Right cardiac atrium (tissue), 5 donors: ENCODE results near the gene EFHB. TPM values are rescaled to one million over a fixed set of nuclear protein-coding genes. Genes with fewer than 3 reads are reported as not detected.
"Not testable (repeated sequence)": the region's sequence is repeated elsewhere in the genome, so short reads cannot be mapped to it uniquely, and the experiment has no call there.

Experiments
- ATAC-seq, 2 donors: fragments of 200-7000 bp; cut with Tn5 transposase; one replicate each; pipeline versions ENCODE4 v1.8.0 to v1.9.1; 2020; ENCODE audit warnings: moderate library complexity in 2 of 2, mild to moderate bottlenecking in 1 of 2
- DNase-seq, 3 donors: peaks; one replicate each; pipeline ENCODE4 v3.0.0-alpha.2; 2020
- H3K27ac ChIP-seq: one replicate; pipeline ENCODE4 v1.5.1; 2013; ENCODE audit warnings: mild to moderate bottlenecking, low read length, control low read depth, moderate library complexity
- H3K27me3 ChIP-seq: one replicate; pipeline ENCODE4 v1.6.1; 2013; ENCODE audit not compliant: control insufficient read depth, insufficient read depth
- H3K4me1 ChIP-seq: one replicate; pipeline ENCODE4 v1.6.1; 2013; ENCODE audit warnings: low read length; ENCODE audit not compliant: control insufficient read depth, insufficient read depth
- H3K4me3 ChIP-seq: one replicate; pipeline ENCODE4 v1.5.1; 2013; ENCODE audit warnings: low read length, control low read depth
- H3K9me3 ChIP-seq: one replicate; pipeline ENCODE4 v1.6.1; 2013; ENCODE audit warnings: low read length; ENCODE audit not compliant: control insufficient read depth
- WGBS: extraction: QIAGEN DNeasy Blood & Tissue Kit; methylation state at CpG from one replicate; pipeline ENCODE4 v1.1.7; 2013; 5-methylcytosine and 5-hydroxymethylcytosine counted together
- intact Hi-C, 4 donors: fragments of 100-400 bp; cut with DNase I; formaldehyde crosslinking; loops; one replicate each; pipeline versions ENCODE4 v1.11.0 to v1.14.0; 2022 to 2023
- polyA plus RNA-seq: library from polyadenylated mRNA; stranded (reverse); fragments of 200-250 nt; gene quantifications from one replicate; pipeline ENCODE4 v1.2.3, GENCODE V29; 2013
- total RNA-seq, 4 donors: library from RNA; stranded (reverse); fragmentation: NEBNext Ultra II Directional; extraction: Animal tissue kit (Norgen Biotek cat#: 25700); gene quantifications; one replicate each; pipeline ENCODE4 v1.2.1, GENCODE V29; 2021
- donor health status: healthy with polysubstance abuse.
- donor health status: DM: no; HTN: yes; CAD: no.
- donor health status: DM: no; HTN: no; CAD: no.
- donor health status: DM: no; HTN: yes; CAD: no; lungs with severe emphysema.
- donor health status: DM: yes; HTN: yes; CAD: no.

The EFHB gene
- total and polyA plus RNA-seq, 5 donors = 0.26 to 2.2 (median 0.96) TPM; not detected in 1

GRCh38 chr3:19931180-19931692, 2.8 kb downstream of the EFHB start:
- Histone ChIP-seq H3K27ac (no peak overlapping the region), H3K4me1 (no peaks in the 10 kb centered on the region)

GRCh38 chr3:19920401-19921080, 13.5 kb downstream of the EFHB start:
- Histone ChIP-seq H3K4me3 (no peak overlapping the region), H3K27ac (no peak overlapping the region), H3K4me1 (no peaks in the 10 kb centered on the region), H3K27me3 (no peaks in the 10 kb centered on the region), H3K9me3 (no peaks in the 10 kb centered on the region)
- 89% methylated on average over 4 of the region's 4 CpGs for WGBS
- intact Hi-C loops = no loop called here
- DNase-seq (no peak), ATAC-seq (no peak)

More at GRCh38 chr3:19931180-19931692, 2.8 kb downstream of the EFHB start:
- Histone ChIP-seq H3K27me3 (no peaks in the 10 kb centered on the region), H3K4me3 (no peak overlapping the region), H3K9me3 (no peaks in the 10 kb centered on the region)
- intact Hi-C loops = no loop called here
- no peak for ATAC-seq
- 55% methylated on average over 2 of the region's 2 CpGs for WGBS
- DNase-seq = no peak

GRCh38 chr3:19917167-19917566, 16.9 kb downstream of the EFHB start:
- no peak for DNase-seq
- Histone ChIP-seq H3K27me3 (no peaks in the 10 kb centered on the region), H3K4me3 (no peak overlapping the region), H3K9me3 (no peaks in the 10 kb centered on the region), H3K27ac (no peak overlapping the region), H3K4me1 (no peaks in the 10 kb centered on the region)
- no peak for ATAC-seq
- WGBS = 100% methylated on average over 1 of the region's 1 CpG
- intact Hi-C loops = no loop called here

GRCh38 chr3:19911452-19911851, 22.6 kb downstream of the EFHB start:
- no peak for ATAC-seq

DNA sequence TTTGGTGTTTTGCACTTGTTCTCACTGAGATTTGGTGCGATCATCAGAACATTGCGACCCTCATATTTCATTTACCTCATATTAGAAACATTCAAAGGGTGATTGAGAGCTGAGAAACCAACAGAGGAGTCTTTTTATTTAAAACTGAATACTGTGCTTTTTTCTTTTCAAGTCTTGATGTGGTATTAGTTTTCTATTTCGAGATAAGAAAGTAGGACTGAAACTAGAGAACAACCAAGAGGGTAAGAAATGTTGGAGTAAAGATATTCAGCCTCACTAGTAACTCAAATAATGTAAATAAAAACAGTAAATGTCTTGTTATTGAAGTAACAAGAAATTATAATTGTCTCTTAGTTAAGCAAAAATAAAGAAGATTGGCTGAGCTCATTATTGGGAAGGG, 26.5 kb downstream of the EFHB start:
- WGBS = 86% methylated on average over 3 of the region's 3 CpGs
- intact Hi-C loops = no loop called here
- H3K4me3 ChIP-seq = no peak overlapping the region
- no peak for ATAC-seq
- DNase-seq = no peak
- H3K27me3 ChIP-seq = no peaks in the 10 kb centered on the region
- H3K27ac ChIP-seq = no peak overlapping the region
- no peaks in the 10 kb centered on the region for H3K9me3 ChIP-seq
- no peaks in the 10 kb centered on the region for H3K4me1 ChIP-seq

More at GRCh38 chr3:19911452-19911851, 22.6 kb downstream of the EFHB start:
- no peak for DNase-seq
- H3K4me1 ChIP-seq = no peaks in the 10 kb centered on the region
- no peaks in the 10 kb centered on the region for H3K9me3 ChIP-seq
- no peak overlapping the region for H3K27ac ChIP-seq
- intact Hi-C loops = no loop called here
- H3K27me3 ChIP-seq = no peaks in the 10 kb centered on the region
- H3K4me3 ChIP-seq = no peak overlapping the region

GRCh38 chr3:19903649-19904048, 30.4 kb downstream of the EFHB start:
- Histone ChIP-seq H3K27me3 (no peaks in the 10 kb centered on the region), H3K4me1 (no peaks in the 10 kb centered on the region), H3K27ac (no peak overlapping the region), H3K9me3 (no peaks in the 10 kb centered on the region), H3K4me3 (no peak overlapping the region)
- intact Hi-C loops = no loop called here
- DNase-seq (no peak), ATAC-seq (no peak)
- WGBS = 67% methylated on average over 2 of the region's 2 CpGs

- WGBS = 70% methylated on average over 4 of the region's 4 CpGs
- ATAC-seq = no peak
- no peak for DNase-seq
Observed at GRCh38 chr3:19901918-19902317, 32.1 kb downstream of the EFHB start.

GRCh38 chr3:19901337-19901736, 32.7 kb downstream of the EFHB start:
- Histone ChIP-seq H3K4me3 (no peak overlapping the region), H3K27ac (no peak overlapping the region), H3K27me3 (no peaks in the 10 kb centered on the region), H3K9me3 (no peaks in the 10 kb centered on the region), H3K4me1 (no peaks in the 10 kb centered on the region)
- intact Hi-C loops = no loop called here
- ATAC-seq = no peak
- WGBS = 74% methylated on average over 5 of the region's 5 CpGs
- no peak for DNase-seq

More at GRCh38 chr3:19901918-19902317, 32.1 kb downstream of the EFHB start:
- no peaks in the 10 kb centered on the region for H3K27me3 ChIP-seq
- H3K4me3 ChIP-seq = no peak overlapping the region
- H3K4me1 ChIP-seq = no peaks in the 10 kb centered on the region
- intact Hi-C loops = no loop called here
- no peaks in the 10 kb centered on the region for H3K9me3 ChIP-seq
- no peak overlapping the region for H3K27ac ChIP-seq

DNA sequence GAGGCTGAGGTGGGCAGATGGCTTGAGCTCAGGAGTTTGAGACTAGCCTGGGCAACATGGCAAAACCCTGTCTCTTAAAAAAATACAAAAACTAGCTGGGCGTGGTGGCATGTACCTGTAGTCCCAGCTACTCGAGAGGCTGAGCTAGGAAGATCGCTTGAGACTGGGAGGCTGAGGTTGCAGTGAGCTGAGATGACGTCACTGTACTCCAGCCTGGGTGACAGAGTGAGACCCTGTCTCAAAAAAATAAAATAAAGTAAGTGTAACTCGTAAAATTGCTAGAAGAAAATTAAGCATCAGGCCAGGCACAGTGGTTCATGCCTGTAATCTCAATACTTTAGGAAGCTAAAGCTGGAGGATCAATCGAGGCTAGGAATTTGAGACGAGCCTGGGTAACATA, 34.2 kb downstream of the EFHB start:
- ATAC-seq, H3K4me1 ChIP-seq, H3K9me3 ChIP-seq, intact Hi-C loops, H3K4me3 ChIP-seq, H3K27ac ChIP-seq, H3K27me3 ChIP-seq, DNase-seq: not testable (repeated sequence)
- 87% methylated on average over 7 of the region's 7 CpGs for WGBS

GRCh38 chr3:19899264-19899663, 34.8 kb downstream of the EFHB start:
- 95% methylated on average over 2 of the region's 2 CpGs for whole genome bisulfite sequencing
- Histone ChIP-seq H3K9me3 (no peaks in the 10 kb centered on the region), H3K4me1 (no peaks in the 10 kb centered on the region), H3K27me3 (no peaks in the 10 kb centered on the region), H3K4me3 (no peak overlapping the region), H3K27ac (no peak overlapping the region)
- intact Hi-C loops = no loop called here
- DNase-seq (no peak), ATAC-seq (no peak)

DNA sequence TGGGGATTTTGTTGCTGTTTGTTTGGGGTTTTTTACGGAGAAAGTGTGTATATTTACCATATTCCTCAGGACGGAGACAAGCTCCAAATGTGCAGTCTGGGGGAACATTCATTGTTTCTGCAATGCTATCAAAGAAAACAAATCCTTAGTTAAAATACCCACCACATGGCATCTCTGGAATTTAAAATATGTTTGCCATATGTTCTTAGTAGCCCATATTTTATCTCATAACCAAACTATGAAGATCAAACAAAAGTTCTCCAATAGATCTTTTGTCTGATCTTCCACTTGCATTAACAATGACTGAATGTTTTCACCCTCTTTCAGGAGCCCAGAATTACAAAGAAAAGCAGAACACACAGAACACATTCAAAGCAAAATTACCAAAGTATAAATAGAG, 35.3 kb downstream of the EFHB start:
- intact Hi-C loops = no loop called here
- H3K27me3 ChIP-seq = no peaks in the 10 kb centered on the region
- H3K4me3 ChIP-seq = no peak overlapping the region
- WGBS = 83% methylated on average over 2 of the region's 2 CpGs
- ATAC-seq (no peak), DNase-seq (no peak)
- no peaks in the 10 kb centered on the region for H3K9me3 ChIP-seq
- H3K27ac ChIP-seq = no peak overlapping the region
- H3K4me1 ChIP-seq = no peaks in the 10 kb centered on the region

DNA sequence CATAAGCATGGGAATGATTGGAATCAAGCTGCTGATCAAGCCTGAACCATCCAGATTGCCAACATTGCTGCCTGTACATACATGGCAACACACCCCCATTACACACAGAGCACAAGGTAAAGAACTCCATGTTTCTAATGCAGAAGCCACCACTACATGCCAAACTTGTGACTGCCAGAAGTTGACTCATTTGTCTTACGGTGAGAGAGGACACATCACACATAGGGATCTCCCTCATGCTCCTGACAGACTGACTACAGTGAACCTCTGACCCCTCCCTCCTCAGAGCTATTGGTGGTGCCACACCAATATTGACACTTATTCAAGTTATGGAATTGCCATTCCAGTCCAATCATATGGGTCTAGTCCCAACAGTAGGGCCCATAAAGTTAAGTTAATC, 42.3 kb downstream of the EFHB start:
- Histone ChIP-seq H3K9me3 (no peaks in the 10 kb centered on the region), H3K27ac (no peak overlapping the region), H3K4me1 (no peaks in the 10 kb centered on the region), H3K27me3 (no peaks in the 10 kb centered on the region), H3K4me3 (no peak overlapping the region)
- no peak for DNase-seq
- no peak for ATAC-seq
- WGBS = 92% methylated on average over 1 of the region's 1 CpG
- intact Hi-C loops = no loop called here
